Endodermal cell (in vitro differentiated cells): ENCODE results near the gene SLC45A1. TPM values are rescaled to one million over a fixed set of nuclear protein-coding genes. Genes with fewer than 3 reads are reported as not detected.

ENCODE experiments used
- DNase-seq: peaks from one replicate; pipeline ENCODE4 v3.0.0-alpha.2; 2017
- H3K27ac ChIP-seq: 2 replicates; pipeline ENCODE4 v1.5.1; 2013; ENCODE audit warnings: mild to moderate bottlenecking, low read depth, low read length, moderate library complexity
- H3K27me3 ChIP-seq: 2 replicates; pipeline ENCODE4 v1.6.1; 2013; ENCODE audit warnings: mild to moderate bottlenecking, low read length, moderate library complexity; ENCODE audit not compliant: insufficient read depth, control insufficient read depth, poor library complexity, severe bottlenecking
- H3K36me3 ChIP-seq: 2 replicates; pipeline ENCODE4 v1.7.0; 2013; ENCODE audit warnings: mild to moderate bottlenecking, low read length, moderate library complexity; ENCODE audit not compliant: control insufficient read depth, insufficient read depth
- H3K4me1 ChIP-seq: one replicate; pipeline ENCODE4 v1.7.0; 2013; ENCODE audit warnings: low read length; ENCODE audit not compliant: control insufficient read depth, insufficient read depth
- H3K4me3 ChIP-seq: 2 replicates; pipeline ENCODE4 v1.5.1; 2013; ENCODE audit warnings: mild to moderate bottlenecking, low read length, moderate library complexity
- H3K9ac ChIP-seq: 2 replicates; pipeline ENCODE4 v1.6.1; 2013; ENCODE audit warnings: mild to moderate bottlenecking, low read length, moderate library complexity; ENCODE audit not compliant: poor library complexity, severe bottlenecking; ENCODE audit errors: extremely low read depth
- H3K9me3 ChIP-seq: 2 replicates; pipeline ENCODE4 v1.6.1; 2013; ENCODE audit warnings: mild to moderate bottlenecking, low read length, moderate library complexity; ENCODE audit not compliant: control insufficient read depth
- H3K27ac Mint-ChIP-seq: 2 replicates; pipeline ENCODE4 v1.8.0; 2020; ENCODE audit warnings: mixed read lengths
- H3K27me3 Mint-ChIP-seq: 2 replicates; pipeline ENCODE4 v1.8.0; 2021; ENCODE audit warnings: mild to moderate bottlenecking, mixed read lengths; ENCODE audit not compliant: insufficient read depth
- H3K36me3 Mint-ChIP-seq: 2 replicates; pipeline ENCODE4 v1.8.0; 2020; ENCODE audit warnings: low read depth, mixed read lengths
- H3K4me1 Mint-ChIP-seq: 2 replicates; pipeline ENCODE4 v1.8.0; 2020; ENCODE audit warnings: mixed read lengths
- H3K4me3 Mint-ChIP-seq: 2 replicates; pipeline ENCODE4 v1.8.0; 2020; ENCODE audit warnings: mild to moderate bottlenecking, moderate library complexity, mixed read lengths
- H3K9me3 Mint-ChIP-seq: 2 replicates; pipeline ENCODE4 v1.8.0; 2020; ENCODE audit warnings: mild to moderate bottlenecking, mixed read lengths
- WGBS, 2 experiments: methylation state at CpG; one replicate each; pipeline versions ENCODE4 v1.1.5 to v1.1.7; 2013; ENCODE audit warnings: missing lambda C conversion rate in 2 of 2, mixed read lengths in 1 of 2; ENCODE audit not compliant: insufficient coverage in 1 of 2, insufficient read length in 1 of 2; 5-methylcytosine and 5-hydroxymethylcytosine counted together
- total RNA-seq, 2 donors: library from RNA; stranded (reverse); fragmentation: NEBNext Ultra II Directional in 1 of 2; extraction: Animal tissue kit (Norgen Biotek cat#: 25700) in 1 of 2; gene quantifications; 2 replicates in 1 of 2; 3 replicates in 1 of 2; pipeline ENCODE4 v1.2.1, GENCODE V29; 2021
- TF ChIP-seq, protein P1 (sequence below): fragments of 200-600 bp; sonication (generic); conservative IDR thresholded peaks from 2 replicates; pipeline ENCODE4 v1.5.0; 2021; ENCODE audit warnings: antibody characterized with exemption, mild to moderate bottlenecking

Gene SLC45A1
- total RNA-seq, 2 donors from 2014 or later, result 0.42 TPM; not detected in 1

DNA sequence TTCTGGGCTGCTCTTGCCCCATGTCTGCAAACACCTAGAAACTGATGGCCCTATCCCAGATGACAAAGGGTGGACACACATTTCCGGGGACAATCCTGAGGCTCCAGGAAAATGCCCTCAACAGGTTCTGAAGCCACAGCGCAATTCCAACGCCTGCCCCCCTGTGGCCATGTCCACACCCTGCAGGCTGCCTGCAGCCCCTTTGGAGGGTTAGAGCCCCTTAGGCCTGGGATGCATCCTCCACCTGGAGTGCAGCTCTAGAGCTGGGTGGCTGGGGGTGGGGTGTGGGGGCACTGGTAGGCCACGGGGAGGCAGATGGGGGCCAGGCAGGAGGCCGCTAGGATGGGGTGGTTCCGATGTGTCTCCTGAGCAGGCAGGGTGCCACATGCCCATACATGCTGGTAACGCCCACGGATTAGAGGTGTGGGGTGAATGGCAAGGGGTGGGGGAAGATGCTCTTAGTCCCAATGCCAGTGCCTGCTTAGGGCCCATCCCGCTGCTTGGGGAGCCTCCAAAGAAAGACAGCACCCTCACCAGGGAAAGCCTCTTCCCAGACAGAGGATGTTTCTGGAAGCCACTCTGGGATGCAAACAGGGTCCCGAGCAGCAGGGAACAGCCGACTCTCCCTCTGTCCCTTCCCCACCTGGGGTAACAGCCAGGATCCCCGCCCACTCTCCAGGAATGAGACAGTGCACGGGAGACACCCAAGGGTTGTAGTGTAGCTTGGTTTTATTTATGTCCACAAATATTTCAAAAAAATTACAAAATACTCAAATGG is 34.0 kb downstream of the SLC45A1 start:
- H3K4me1 ChIP-seq, result no peaks in the 10 kb centered on the region
- peaks cover 1% of the 10 kb centered on the region for H3K27me3 Mint-ChIP-seq
- no peak overlapping the region for H3K4me3 Mint-ChIP-seq
- peaks cover 25% of the 10 kb centered on the region for H3K36me3 Mint-ChIP-seq
- H3K4me1 Mint-ChIP-seq, result peaks cover 9% of the 10 kb centered on the region
- peak overlapping the region; percentile 61 for H3K27ac ChIP-seq
- no peaks in the 10 kb centered on the region for H3K9me3 Mint-ChIP-seq
- DNase-seq, result peak; percentile 91
- 75 to 86% methylated on average over 5 to 11 of the region's 13 CpGs for WGBS, 2 experiments
- no peak overlapping the region for H3K4me3 ChIP-seq
- no peaks in the 10 kb centered on the region for H3K9me3 ChIP-seq
- peak overlapping the region; percentile 87 for H3K27ac Mint-ChIP-seq
- H3K36me3 ChIP-seq, result peaks cover 40% of the 10 kb centered on the region
- TF ChIP-seq, protein P1, sequence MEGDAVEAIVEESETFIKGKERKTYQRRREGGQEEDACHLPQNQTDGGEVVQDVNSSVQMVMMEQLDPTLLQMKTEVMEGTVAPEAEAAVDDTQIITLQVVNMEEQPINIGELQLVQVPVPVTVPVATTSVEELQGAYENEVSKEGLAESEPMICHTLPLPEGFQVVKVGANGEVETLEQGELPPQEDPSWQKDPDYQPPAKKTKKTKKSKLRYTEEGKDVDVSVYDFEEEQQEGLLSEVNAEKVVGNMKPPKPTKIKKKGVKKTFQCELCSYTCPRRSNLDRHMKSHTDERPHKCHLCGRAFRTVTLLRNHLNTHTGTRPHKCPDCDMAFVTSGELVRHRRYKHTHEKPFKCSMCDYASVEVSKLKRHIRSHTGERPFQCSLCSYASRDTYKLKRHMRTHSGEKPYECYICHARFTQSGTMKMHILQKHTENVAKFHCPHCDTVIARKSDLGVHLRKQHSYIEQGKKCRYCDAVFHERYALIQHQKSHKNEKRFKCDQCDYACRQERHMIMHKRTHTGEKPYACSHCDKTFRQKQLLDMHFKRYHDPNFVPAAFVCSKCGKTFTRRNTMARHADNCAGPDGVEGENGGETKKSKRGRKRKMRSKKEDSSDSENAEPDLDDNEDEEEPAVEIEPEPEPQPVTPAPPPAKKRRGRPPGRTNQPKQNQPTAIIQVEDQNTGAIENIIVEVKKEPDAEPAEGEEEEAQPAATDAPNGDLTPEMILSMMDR, result peak; percentile 83
- H3K27me3 ChIP-seq, result no peaks in the 10 kb centered on the region
- H3K9ac ChIP-seq, result no peak overlapping the region

DNA sequence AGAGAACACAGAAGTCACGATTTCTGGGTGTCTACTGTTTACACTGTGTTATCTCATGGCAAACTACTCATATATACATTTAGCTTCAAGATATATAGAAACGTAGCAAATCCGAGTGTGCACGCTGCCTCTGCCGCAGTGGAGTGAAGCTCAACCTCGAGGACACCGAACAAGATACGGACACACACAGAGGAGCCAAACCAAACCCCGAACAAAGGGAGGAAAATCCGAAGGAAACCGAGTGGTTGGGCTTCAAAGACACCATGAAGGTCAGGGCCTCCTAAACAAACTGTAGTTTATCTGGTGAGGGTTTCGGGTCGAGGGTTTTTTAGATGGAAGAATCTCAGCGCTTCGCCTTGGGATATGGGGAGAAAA is 34.5 kb downstream of the SLC45A1 start:
- H3K4me3 ChIP-seq, result no peak overlapping the region
- no peak for DNase-seq
- no peaks in the 10 kb centered on the region for H3K9me3 ChIP-seq
- Mint-ChIP-seq H3K27me3 (peaks cover 1% of the 10 kb centered on the region), H3K4me3 (no peak overlapping the region), H3K9me3 (no peaks in the 10 kb centered on the region), H3K27ac (peak overlapping the region; percentile 15), H3K36me3 (peaks cover 26% of the 10 kb centered on the region), H3K4me1 (peaks cover 9% of the 10 kb centered on the region)
- no peak overlapping the region for H3K9ac ChIP-seq
- peaks cover 46% of the 10 kb centered on the region for H3K36me3 ChIP-seq
- H3K27ac ChIP-seq, result peak overlapping the region; percentile 61
- 91 to 96% methylated on average over 15 of the region's 15 CpGs for WGBS, 2 experiments
- H3K27me3 ChIP-seq, result no peaks in the 10 kb centered on the region
- no peaks in the 10 kb centered on the region for H3K4me1 ChIP-seq
- TF ChIP-seq, protein P1, result no peak

DNA sequence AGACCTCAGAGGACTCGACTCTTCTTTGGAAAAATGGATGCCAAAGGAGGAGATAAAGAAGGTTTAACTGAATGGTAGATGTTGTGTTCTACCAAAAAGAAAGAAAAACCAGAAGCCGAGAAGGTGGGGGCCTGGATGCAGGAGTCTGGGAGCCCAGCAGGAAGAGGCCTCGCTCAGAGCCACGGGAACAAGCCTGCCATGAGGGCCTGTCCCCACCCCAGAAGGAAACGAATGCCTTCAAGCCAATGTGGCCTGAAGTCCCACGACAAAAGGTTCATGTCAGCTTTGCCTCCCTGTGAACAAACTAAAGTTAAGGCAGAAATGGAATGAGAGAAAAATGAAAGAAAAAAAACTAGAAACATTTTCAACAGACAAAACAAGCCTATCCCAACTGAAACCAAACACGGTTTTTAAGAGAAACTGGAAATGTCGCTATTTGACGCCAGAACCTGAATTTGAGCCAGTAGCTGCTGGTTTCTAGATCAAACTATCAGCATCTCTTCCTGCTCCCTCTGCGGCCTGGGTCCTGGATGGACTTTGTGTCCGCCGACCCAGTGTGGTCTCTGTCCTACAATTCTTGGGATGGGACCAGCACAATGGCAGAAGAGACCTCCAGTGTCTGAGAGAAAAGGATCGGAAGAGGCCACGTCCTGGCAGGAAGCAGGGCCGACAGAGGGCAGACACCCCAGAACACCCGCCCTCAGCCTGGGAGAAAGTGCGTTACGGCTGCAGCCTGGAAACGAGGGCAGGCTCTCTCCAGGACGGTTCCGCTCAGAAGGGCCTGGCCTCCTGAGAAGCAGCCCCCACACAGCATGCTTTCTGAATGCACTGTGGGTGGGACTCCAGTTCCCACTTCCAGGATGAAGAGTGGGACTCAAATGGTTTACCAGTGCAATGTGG is 35.2 kb downstream of the SLC45A1 start:
- 94 to 97% methylated on average over 15 to 21 of the region's 21 CpGs for WGBS, 2 experiments
- Mint-ChIP-seq H3K36me3 (peaks cover 31% of the 10 kb centered on the region), H3K4me1 (peaks cover 9% of the 10 kb centered on the region), H3K4me3 (no peak overlapping the region), H3K27me3 (peaks cover 1% of the 10 kb centered on the region), H3K9me3 (no peaks in the 10 kb centered on the region), H3K27ac (peak overlapping the region; percentile 15)
- H3K9ac ChIP-seq, result no peak overlapping the region
- TF ChIP-seq, protein P1, result no peak
- no peaks in the 10 kb centered on the region for H3K4me1 ChIP-seq
- no peaks in the 10 kb centered on the region for H3K9me3 ChIP-seq
- peak overlapping the region; percentile 61 for H3K27ac ChIP-seq
- H3K27me3 ChIP-seq, result no peaks in the 10 kb centered on the region
- peaks cover 53% of the 10 kb centered on the region for H3K36me3 ChIP-seq
- no peak for DNase-seq
- H3K4me3 ChIP-seq, result no peak overlapping the region
